COLO668 (cell line): ENCODE results near the gene DPH6.
"Not testable (repeated sequence)": the region's sequence is repeated elsewhere in the genome, so short reads cannot be mapped to it uniquely, and the experiment has no call there.

Source experiments
- DNase-seq: peaks from one replicate; lab custom pipeline; 2025; ENCODE audit not compliant: unreplicated experiment; lab: John Stamatoyannopoulos, UW

DPH6 gene, protein sequence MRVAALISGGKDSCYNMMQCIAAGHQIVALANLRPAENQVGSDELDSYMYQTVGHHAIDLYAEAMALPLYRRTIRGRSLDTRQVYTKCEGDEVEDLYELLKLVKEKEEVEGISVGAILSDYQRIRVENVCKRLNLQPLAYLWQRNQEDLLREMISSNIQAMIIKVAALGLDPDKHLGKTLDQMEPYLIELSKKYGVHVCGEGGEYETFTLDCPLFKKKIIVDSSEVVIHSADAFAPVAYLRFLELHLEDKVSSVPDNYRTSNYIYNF

DNA sequence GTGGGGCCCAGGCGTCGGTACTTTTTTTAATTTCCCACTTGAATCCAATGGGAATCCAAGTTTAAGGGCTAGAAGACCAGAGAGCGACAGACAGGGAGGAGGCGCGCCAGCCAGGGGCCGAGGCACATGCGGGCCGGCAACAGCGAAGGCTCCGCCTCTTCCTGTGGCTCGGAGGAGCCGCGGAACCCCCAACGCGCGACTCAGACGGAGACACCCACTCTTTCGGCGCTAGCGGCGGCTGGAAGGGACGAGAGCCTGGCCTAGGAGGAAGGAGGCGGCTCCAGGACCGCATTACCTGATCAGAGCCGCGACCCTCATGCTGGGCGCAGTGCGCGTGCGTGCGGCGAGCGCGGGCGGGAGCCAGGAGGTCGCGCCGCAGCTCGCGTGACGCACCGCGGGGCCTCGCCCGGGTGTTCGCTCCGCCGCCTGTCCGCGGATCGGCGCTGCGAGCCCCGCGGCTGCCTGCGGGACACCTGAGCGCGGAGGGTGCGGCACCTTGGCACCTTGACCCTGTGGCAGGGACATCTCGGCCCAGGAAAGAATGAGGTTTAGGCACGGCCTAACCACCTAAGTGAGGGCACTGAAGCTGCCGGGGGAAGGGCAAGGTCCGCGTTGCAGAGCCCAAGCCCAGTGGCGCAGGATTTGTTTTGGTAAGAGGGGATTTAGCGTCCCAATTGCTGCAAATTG, at the start of gene DPH6:
Gene DPH6, minus strand, starts transcription at position 342 of the 687 bp plus-strand sequence. Its CDS starts 24 bp downstream, at position 318.
- DNase-seq: peak; percentile 94

DNA sequence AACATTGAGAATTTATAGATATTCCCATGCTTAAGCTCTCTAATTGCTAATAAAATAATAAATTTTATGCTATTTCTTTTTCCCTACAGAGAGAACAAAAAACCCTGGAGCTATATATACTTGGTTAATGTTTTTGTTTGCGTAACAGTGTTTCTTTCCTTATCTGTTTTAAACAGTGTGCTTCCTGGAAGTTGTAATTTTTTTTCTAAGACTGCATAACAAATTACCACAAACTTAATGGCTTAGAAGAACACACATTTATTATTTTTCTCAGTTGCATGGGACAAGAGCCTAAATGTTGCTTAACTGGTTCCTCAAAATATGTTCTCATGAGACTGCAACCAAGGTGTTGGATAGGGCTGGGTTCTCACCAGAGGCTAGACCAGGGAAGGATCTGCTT, 49.7 kb upstream of the DPH6 start:
- no peak for DNase-seq

DNA sequence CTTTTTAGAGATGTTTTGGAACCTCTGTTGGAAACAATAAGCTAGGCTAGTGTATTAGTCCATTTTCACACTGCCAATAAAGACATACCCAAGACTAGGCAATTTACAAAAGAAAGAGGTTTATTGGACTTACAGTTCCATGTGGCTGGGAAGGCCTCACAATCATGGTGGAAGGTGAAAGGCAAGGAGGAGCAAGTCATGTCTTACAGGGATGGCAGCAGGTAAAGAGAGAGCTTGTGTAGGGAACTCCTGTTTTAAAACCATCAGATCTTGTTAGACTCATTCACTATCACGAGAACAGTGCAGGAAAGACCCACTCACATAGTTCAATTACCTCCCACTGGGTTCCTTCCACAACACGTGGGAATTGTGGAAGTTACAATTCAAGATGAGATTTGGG, 46.0 kb upstream of the DPH6 start:
- DNase-seq: not testable (repeated sequence)

DNA sequence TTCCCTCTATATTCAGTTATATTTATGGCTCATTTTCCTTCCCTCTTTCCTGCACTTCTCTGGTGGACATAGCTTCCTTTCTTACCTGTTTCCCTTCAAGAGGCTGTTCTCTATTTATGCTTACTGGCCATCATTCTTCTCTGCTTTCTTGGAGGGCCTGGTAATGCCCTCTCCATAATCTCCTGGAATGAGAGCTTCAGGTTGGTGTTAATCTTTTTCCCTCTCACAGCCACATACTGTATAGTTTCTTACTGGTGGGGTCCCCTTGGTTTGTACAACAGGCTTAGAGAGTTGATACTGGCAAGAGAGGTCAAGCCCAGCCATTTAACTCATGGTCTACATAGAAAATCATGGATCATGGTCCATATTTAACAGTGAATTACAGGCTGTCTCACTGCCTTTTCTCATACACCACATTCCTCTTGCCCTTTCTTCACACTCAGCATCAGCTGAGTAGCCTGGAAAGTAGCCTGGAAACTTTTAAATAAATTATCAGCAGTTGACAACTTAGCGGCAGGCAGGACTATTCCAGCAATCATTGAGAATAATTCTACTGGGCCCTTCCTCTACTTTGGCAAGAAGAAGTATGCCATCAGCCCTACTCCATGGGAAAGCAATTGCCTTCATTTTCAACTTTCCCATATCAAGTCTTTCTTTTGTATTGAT, 38.0 kb upstream of the DPH6 start:
- no peak for DNase-seq

DNA sequence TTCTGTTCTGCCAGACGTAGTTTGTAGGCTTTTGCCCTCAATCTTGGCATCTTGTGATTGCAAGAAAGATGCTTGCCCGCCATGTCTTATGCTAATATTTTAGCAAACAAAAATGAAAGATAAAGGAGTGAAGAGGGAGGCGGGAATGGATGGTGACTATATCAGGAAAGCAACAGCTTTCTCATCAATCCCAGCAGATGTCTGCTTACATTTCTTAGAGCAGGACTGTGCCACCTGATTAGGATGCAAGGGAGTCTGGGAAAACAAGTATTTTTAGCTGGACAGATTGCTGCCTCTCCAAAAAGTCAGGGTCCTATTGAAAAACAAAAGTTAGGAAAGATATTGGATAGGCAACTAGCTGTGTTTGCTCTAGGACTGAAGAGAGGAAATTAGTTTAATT, 34.6 kb upstream of the DPH6 start:
- no peak for DNase-seq

DNA sequence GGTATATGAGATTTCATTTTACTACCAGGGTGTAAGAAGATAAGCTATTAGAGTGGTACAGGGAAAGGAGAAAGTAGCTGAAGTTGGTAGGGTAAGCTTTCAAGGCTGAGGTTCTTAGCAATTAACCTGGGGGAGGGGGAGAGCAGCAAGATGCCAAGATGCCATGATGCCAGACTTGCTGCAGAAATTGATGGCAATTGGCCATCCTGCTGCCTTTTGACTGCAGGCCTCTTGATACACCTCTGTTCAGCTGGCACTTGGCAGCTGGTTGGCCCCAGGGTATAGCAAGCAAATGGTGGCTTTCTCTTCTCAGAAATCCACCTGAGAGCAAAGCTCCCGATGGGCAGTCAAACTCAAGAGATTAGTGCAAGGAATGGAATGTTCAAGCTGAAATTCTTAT, 21.4 kb upstream of the DPH6 start:
- DNase-seq: no peak

DNA sequence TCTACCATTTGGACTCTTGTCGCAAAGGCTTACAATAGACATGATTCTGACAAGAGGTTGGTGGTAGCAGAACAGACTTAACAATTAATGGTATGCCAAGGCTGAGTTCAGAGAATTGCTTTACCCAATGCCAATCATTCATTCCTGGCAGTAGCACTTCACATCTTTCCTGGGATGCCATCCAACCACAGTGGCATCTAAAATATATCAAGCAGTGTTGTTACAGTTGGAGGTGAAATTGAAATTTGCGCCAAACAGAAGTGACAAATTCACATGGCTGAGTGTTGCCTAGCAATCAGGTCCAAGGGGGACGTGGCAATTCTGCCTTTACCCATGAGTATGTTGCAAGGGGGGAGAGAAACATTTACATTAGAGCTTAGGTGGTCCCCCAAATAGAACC, 21.0 kb upstream of the DPH6 start:
- DNase-seq: no peak

DNA sequence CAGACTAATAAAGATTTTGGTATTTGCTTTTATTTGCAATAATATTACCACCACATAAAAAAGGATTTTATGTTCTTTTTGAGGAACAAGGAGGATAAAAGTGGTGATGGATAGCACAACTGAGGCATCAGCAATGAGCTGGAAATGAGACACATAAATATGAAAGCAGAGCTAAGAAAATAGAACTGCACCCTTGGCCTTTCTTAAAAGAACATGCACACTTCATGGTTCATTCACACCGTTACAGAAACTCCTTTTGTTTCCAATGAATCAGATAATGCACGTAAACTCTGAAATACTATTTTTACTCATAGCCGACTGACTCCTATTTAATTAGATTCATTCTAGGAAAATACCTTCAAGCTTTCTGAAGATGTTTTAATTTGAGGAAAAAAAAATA, 19.9 kb upstream of the DPH6 start:
- no peak for DNase-seq

DNA sequence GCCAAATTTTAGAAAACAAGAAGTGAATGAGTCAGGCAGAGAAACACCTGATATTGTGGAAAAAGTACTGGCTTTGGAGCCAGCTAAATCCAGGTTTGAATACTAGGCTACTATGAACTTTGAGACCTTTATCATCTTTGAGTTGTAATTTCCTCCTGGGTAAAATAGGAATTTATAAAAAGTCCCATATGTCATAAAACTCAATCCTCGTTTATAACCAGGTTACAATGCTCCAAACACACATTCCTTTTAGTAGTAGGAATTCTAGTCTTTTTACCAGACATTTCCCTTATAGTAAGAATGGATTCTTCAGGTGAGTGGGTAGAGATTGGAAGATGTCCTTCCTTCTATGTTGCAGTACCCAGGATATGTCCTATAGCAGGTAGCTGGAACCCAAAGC, 16.7 kb upstream of the DPH6 start:
- no peak for DNase-seq

DNA sequence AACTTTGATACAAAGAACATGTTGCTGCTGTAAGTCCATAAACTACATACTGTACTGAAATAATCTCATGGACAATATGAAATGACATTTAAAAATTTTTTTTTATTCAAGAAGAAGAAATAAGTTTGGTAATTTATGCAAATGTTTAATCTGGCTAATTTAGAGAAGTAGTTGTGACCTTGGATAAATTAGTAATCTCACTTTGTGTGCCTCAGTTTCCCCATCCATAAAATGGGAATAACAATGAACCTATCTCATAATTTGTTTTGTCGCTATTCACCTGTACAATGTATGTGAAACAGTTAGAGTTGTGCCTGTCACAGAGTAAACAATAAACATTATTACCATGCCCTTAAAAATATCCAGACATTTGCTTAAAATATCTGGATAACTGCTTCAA, 15.3 kb upstream of the DPH6 start:
- DNase-seq: no peak

DNA sequence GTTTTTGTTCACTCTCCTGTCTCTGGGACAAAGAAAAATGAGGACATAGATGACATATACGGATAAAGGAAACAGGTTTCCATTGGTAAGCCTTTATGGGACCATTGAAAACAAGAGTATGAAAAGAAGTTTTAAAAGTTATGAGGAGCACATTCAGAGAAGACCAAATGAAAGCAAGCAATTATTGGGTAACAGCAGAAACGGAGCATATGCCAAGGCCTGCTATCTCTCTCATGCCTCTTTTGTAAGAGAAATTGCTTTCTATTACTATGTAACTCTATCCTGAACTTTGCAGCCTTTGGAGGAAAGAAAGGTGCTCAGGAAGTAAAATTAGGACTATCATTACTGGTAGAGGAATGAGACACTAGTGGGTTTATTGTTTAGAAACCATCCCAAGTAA, 14.9 kb upstream of the DPH6 start:
- DNase-seq: no peak

DNA sequence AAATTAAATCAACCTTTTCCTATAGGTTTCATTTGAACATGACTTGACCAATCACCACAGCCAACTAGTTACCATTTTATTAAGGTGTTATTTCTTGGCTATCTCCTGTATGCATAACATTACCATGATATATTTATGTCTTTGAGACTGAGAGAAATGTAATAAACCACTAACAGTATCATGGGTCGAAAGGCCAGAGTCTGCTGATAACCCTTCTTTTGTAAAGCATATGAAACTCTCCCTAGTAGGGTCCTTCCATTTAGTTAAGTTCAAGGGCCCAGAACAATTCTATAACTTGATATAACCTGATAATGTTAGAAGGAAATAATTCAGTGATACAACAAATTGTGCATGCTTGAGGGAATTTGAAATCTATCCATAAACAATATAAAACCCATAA, 14.3 kb upstream of the DPH6 start:
- DNase-seq: no peak

DNA sequence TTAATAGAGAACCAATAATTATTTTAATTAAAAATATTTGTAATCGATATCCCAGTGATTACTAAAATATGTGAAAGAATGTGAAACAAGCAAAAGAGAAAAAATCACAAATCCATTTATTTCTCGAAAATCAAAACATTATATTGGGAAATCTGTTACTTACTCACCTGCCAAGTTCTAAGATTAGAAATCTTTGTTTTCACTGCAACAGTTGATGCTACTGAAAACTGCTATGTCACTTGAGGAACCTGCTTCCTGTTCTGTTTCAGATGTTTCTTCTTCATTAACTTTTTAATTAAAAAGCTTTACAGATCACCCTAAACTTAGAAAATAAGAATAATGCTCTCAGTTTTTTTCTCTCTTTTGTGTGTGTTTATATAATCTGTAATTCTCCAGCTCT, 13.7 kb upstream of the DPH6 start:
- no peak for DNase-seq

DNA sequence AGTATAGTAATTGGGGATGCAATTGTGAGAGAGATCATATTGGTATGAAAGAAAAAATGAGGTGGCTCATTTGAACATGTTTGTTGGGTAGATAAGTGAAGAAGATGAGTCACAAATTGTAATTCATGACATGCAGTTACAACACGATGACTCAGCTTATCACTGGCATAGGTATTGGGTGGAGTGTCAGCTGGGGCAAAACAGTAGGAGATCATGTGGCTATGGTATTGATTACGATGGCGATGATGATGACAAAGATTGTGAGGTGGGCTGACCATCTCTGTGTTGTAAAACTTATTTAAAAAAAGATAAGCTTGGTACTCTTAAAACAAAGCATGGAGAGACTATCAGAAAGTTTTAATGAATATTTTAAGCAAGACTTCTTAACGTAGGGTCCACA, 11.6 kb upstream of the DPH6 start:
- peak; percentile 3 for DNase-seq

DNA sequence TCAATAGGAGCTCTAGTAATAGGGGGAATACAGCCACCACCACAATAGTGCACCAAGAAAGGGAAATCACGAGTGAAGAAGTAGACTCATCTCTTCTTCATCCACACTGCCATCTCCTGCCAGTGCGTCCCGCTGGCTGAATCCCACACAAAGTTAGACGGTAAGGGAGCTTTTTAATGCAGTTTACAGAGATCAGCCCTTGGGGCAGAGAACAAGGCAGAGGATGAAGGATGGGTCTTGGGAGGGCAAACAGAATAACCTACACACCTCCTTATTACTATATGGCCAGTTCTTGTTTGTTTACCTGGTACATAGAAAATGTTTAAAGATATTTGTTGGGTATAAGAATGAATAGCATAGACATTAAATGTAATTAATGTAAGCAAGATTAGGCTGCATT, 11.0 kb upstream of the DPH6 start:
- DNase-seq: no peak

DNA sequence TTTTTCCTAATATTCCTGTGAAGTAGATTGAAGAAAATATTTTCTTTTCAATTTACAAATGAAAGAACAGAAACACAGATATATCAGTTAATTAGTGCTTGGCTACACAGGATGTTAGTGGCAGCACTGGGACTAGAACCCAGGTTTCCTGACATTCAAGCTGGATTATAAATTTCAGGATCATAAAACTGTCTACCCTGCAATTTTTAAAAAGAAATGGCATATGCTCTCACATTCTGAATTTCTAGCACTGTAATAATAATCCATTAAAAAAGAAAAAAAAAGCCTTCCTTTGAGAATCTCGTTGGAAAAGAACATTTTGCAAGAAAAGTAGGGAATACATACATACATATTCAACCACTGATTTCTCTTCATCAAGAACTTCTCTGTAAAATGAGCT, 9.3 kb upstream of the DPH6 start:
- no peak for DNase-seq

DNA sequence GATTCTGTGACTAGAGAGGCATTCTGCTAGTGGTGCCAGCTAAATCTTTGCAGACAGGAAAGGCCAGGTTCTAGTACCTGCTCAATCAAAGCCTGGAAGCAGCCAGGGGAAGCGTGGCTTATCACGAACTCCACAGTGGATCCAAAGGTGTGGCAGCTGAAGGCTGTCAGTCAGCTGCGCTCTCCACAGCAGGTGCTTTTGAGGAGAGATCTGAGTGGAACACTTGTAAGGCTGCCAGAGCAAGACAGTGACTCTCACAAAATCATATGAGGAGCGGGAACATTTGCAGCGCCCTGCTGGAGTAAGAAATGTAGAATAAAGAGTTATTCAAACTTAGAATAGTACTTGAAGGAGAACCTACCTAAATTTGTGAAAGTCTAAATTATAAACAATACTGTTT, 5.0 kb upstream of the DPH6 start:
- no peak for DNase-seq

DNA sequence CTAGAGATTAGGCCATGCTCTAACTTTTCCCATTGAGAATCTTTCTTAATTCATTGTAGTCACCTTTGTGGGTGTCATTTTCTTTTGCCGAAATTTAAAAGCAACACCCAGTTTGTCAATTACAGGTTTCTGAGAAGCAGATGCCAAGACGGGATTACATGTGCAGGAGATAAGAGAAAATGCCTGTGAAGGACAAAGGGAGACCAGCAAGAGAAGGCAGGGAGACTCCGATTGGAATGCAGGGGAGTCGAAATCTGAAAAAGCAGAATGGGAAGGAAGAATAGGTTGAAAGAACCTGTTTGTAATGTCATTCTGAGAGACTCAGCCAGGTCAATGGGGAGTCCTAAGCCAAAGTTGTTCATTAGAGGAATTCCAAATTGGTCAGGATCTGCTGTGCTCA, 3.6 kb upstream of the DPH6 start:
- no peak for DNase-seq

DNA sequence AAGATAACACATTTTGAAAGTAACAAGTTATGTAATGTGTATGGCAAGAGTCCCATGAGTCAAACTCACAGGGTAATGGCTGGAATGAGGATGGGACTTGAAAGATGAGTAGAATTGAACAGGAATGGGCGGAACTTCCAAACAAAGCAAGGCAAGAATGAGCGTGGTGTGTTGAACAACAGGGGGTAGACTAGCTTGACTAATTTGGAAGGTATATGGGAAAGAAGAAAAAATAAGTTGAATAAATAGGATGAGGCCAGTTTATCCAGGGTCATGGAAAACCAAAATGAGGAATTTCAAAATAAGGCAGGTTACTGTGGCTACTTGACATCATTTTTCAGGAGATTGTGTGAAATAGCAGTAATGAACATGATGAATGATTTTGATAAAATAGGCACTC, 2.5 kb upstream of the DPH6 start:
- DNase-seq: no peak

DNA sequence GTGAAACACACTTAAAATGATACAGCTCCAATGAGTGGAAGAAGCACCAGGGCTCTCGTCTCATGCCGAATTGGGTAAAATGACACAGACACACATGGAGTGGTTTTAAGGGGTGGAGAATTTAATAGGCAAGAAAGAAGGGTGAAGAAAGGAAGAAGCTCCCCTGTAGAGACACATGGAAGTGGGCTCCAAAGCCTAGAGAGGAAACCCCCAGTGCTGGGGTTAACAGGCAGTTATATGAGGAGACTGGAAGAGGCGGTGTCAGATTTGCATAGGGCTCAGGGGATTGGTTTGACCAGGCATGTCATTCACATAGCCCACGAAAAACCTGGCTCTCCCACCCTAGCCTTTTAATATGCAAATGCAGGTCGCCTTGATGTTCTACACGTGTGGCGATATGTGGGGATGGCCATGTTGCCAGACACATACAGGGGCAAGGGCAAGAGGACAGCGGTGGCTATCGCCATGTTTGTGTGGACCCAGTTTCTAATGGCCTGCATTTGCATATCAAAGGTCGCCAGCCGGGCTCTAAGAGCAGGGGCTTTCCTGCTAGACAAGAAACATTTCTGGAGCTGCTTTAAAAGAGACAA, 1.9 kb upstream of the DPH6 start:
- no peak for DNase-seq

DNA sequence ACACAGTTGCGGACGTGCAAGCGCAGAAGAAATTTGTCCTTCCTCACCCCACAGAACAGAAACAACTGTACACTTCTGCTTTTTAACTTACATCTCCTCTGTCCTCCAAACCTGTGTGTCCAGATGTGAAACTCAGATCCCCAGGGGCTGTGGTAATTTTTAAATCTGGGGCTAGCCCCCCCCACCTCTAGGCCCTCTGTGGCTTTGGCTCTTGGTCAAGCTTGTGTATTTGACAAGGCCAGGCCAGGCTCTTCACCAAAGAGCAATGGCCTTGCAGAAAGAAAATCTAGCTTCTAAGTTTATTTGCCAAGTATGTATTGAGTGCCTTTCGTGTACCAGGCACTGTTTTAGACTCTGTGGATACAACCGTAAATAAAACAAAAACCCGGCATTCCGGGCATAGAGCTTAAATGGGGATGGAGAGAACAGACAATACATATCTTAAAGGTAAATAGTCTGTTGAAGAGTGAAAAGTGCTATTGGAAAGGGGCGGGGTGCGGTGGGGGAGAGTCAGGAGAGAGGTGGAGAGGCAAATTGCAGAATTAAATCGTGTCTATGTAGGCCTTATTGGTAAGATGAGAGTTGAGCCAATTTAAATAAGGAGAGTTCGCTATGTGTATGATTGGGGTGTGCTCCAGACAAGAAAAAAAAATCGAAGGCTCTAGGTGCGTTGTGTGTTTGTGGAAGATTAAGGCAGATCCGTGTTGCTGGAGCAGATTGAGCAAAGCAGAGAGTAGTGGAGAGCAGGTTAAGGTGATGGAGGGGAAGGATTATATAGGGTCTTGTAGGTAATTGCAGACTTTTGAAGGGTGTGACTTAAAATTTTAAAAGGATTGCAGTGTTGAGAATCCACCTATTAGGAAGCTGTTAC, 781 bp upstream of the DPH6 start:
- DNase-seq: no peak
